Measurements from ENCODE around the gene PCBP3. TPM values are rescaled to one million over a fixed set of nuclear protein-coding genes. Genes with fewer than 3 reads are reported as not detected.
"Not testable (repeated sequence)": the region's sequence is repeated elsewhere in the genome, so short reads cannot be mapped to it uniquely, and the experiment has no call there.

PCBP3 gene
- polyA plus RNA-seq, 1 experiment: 1.6 TPM

DNA sequence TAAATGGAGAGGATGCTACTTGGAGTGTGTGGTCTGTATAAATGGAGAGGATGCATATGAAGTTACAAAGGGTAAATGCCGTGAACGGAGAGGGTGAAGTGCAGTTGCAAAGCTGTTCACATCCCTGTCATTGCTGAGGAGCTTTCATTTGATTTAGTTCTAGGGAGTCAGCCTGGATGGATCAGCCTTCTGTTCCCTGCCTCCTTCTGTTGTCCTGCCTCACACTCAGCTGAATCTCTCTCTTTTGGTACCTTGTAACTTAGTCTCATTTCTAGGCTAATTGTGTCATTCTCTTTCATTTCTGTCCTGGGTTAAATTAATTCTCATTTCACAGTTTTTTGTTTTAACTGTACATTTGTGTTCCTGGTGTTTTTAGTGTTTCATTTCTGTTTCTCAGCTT is 204.8 kb downstream of the PCBP3 start:
- Histone ChIP-seq H3K9me3 (ENCODE audit: control insufficient read depth, insufficient read depth, low read length) (peaks cover 9% of the 10 kb centered on the region), H3K27ac (ENCODE audit: low read depth, low read length) (no peak overlapping the region), H3K27me3 (ENCODE audit: control insufficient read depth, insufficient read depth, low read length) (no peaks in the 10 kb centered on the region), H3K4me3 (ENCODE audit: low read depth, low read length) (no peak overlapping the region)
- ChIA-PET POLR2A (interaction anchor here (0.8 kb wide), 1 partner anchor 412 kb away, joined by 5 read pairs; no protein-coding TSS in a partner anchor), CTCF (no interaction called here)
- TF ChIP-seq, protein P1, sequence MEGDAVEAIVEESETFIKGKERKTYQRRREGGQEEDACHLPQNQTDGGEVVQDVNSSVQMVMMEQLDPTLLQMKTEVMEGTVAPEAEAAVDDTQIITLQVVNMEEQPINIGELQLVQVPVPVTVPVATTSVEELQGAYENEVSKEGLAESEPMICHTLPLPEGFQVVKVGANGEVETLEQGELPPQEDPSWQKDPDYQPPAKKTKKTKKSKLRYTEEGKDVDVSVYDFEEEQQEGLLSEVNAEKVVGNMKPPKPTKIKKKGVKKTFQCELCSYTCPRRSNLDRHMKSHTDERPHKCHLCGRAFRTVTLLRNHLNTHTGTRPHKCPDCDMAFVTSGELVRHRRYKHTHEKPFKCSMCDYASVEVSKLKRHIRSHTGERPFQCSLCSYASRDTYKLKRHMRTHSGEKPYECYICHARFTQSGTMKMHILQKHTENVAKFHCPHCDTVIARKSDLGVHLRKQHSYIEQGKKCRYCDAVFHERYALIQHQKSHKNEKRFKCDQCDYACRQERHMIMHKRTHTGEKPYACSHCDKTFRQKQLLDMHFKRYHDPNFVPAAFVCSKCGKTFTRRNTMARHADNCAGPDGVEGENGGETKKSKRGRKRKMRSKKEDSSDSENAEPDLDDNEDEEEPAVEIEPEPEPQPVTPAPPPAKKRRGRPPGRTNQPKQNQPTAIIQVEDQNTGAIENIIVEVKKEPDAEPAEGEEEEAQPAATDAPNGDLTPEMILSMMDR (IDR thresholded peaks at IDR 0.05; ENCODE audit: low read depth, low read length): no peak
- no peak for DNase-seq (ENCODE audit: low read depth, low spot score)

DNA sequence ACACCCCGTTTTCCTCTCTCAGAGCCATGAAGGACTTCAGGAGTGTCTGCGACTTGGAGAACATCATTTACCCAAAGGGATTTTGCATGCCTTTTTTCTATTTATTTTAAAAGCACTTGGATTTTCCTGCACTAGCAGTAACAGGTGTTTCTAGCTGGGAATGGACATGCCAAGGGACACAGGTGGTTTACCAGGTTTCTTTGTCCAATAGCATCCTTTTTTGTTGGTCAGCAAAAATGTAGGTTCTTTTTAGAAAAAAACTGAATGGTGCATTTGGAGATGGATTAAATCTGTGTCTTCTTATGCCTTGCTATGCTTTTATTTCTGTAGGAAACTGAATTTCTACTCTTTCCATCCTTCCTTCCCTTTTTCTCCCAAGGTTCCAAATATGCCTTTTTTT is 205.3 kb downstream of the PCBP3 start:
- ChIA-PET POLR2A (interaction anchor here (0.8 kb wide), 1 partner anchor 413 kb away, joined by 5 read pairs; no protein-coding TSS in a partner anchor), CTCF (no interaction called here)
- DNase-seq (ENCODE audit: low read depth, low spot score): no peak
- H3K4me3 ChIP-seq (ENCODE audit: low read depth, low read length): no peak overlapping the region
- no peaks in the 10 kb centered on the region for H3K27me3 ChIP-seq (ENCODE audit: control insufficient read depth, insufficient read depth, low read length)
- H3K27ac ChIP-seq (ENCODE audit: low read depth, low read length): no peak overlapping the region
- H3K9me3 ChIP-seq (ENCODE audit: control insufficient read depth, insufficient read depth, low read length): peaks cover 9% of the 10 kb centered on the region
- TF ChIP-seq, protein P1 (IDR thresholded peaks at IDR 0.05; ENCODE audit: low read depth, low read length): no peak

DNA sequence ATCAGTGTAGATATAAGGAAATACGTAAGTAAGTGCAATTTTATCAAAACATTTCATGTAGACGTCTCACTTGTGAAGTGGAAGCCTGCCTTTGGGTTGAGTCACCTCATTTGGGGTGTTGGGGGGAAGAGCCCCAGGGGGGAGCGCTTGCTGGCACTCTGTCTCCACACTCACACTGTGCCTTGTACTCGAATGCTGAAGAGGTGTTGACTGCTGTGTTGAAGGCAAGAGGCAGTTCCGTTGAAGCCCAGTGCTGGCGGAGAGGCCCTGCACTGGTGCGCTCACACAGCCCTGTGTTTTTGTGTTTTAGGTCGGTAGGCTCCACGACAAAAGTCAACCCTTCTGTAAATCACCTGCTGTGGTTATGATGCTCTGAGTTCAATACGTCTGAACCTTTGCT is 206.1 kb downstream of the PCBP3 start:
- no peak overlapping the region for H3K4me3 ChIP-seq (ENCODE audit: low read depth, low read length)
- ChIA-PET POLR2A (no interaction called here), CTCF (no interaction called here)
- H3K27me3 ChIP-seq (ENCODE audit: control insufficient read depth, insufficient read depth, low read length): no peaks in the 10 kb centered on the region
- H3K27ac ChIP-seq (ENCODE audit: low read depth, low read length): no peak overlapping the region
- TF ChIP-seq, protein P1 (IDR thresholded peaks at IDR 0.05; ENCODE audit: low read depth, low read length): no peak
- DNase-seq (ENCODE audit: low read depth, low spot score): no peak
- H3K9me3 ChIP-seq (ENCODE audit: control insufficient read depth, insufficient read depth, low read length): peaks cover 9% of the 10 kb centered on the region

DNA sequence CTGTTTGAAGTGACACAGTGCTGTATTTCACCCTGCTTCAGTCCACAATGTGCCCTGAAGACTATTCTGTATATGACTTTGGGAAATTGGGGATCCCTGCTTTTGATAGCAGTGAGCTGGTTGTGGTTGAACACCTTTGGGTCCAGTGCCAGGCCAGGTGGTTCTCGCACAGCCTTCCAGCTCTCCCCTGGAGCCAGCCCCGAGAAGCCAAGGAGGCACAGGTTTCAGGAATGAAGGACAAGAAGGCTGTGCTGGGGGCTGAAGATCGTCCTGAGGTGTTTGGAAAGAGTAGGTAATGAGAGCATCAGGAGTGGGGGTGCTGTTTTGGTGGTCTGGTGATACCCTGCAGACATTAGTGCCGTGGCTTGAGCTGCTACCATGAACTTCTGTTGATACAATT is 206.7 kb downstream of the PCBP3 start:
- CTCF ChIA-PET: no interaction called here
- Histone ChIP-seq H3K27me3 (ENCODE audit: control insufficient read depth, insufficient read depth, low read length) (no peaks in the 10 kb centered on the region), H3K4me3 (ENCODE audit: low read depth, low read length) (no peak overlapping the region), H3K27ac (ENCODE audit: low read depth, low read length) (no peak overlapping the region), H3K9me3 (ENCODE audit: control insufficient read depth, insufficient read depth, low read length) (peaks cover 9% of the 10 kb centered on the region)
- POLR2A ChIA-PET: no interaction called here
- no peak for DNase-seq (ENCODE audit: low read depth, low spot score)
- TF ChIP-seq, protein P1 (IDR thresholded peaks at IDR 0.05; ENCODE audit: low read depth, low read length): no peak

DNA sequence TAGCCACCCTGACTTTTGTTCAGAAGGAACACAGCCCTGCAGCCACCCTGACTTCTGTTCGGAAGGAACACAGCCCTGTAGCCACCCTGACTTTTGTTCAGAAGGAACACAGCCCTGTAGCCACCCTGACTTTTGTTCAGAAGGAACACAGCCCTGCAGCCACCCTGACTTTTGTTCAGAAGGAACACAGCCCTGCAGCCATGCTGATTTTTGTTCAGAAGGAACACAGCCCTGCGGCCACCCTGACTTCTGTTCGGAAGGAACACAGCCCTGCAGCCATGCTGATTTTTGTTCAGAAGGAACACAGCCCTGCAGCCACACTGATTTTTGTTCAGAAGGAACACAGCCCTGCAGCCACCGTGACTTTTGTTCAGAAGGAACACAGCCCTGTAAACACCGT is 208.9 kb downstream of the PCBP3 start:
- CTCF ChIA-PET; H3K9me3 ChIP-seq (ENCODE audit: control insufficient read depth, insufficient read depth, low read length); POLR2A ChIA-PET: not testable (repeated sequence)

DNA sequence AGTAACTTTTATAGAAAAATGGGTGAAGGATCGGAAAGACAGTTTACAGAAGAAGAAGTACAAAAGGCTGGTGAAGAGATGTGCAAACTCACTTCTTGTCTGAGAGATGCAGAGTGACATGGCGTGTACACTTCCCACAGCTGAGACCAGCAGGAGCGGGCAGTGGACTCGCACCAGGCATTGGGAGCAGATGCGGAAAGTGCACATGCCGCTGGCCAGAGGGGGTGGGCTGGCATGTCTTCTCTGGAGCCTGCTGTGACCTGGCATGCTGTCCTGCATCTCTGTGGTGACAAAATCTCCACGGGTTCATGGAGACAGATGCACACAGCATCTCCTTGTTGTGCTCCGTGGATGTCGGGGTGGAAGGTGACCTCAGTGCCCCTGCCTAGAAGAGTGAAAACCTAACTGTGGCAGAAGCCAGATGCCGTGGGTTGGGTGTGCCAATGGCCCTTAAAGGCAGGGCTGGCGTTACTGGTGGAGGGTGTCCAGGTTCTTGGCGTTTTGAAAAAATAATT is 209.4 kb downstream of the PCBP3 start:
- ChIA-PET CTCF (no interaction called here), POLR2A (no interaction called here)
- no peak overlapping the region for H3K4me3 ChIP-seq (ENCODE audit: low read depth, low read length)
- TF ChIP-seq, protein P1 (IDR thresholded peaks at IDR 0.05; ENCODE audit: low read depth, low read length): no peak
- H3K27ac ChIP-seq (ENCODE audit: low read depth, low read length): no peak overlapping the region
- H3K27me3 ChIP-seq (ENCODE audit: control insufficient read depth, insufficient read depth, low read length): no peaks in the 10 kb centered on the region
- no peak for DNase-seq (ENCODE audit: low read depth, low spot score)
- H3K9me3 ChIP-seq (ENCODE audit: control insufficient read depth, insufficient read depth, low read length): peaks cover 12% of the 10 kb centered on the region

More for the DNA sequence above, 208.9 kb downstream of the PCBP3 start:
- not testable (repeated sequence) for H3K27ac ChIP-seq (ENCODE audit: low read depth, low read length); H3K4me3 ChIP-seq (ENCODE audit: low read depth, low read length); DNase-seq (ENCODE audit: low read depth, low spot score); H3K27me3 ChIP-seq (ENCODE audit: control insufficient read depth, insufficient read depth, low read length)
